Measurements from ENCODE around the gene GABBR2.

GRCh38 chr9:98708103-98708932 lies 417 bp downstream of the GABBR2 start:
- TF ChIP-seq ATF2 (IDR thresholded peaks at IDR 0.05; ENCODE audit: low read length) (no peak), RFX5 (IDR thresholded peaks at IDR 0.05; ENCODE audit: borderline replicate concordance, low read depth, low read length) (no peak), CHD2 (IDR thresholded peaks at IDR 0.05; ENCODE audit: low read length) (no peak), SP1 (IDR thresholded peaks at IDR 0.05; ENCODE audit: low read depth, low read length) (no peak), CTCF (IDR thresholded peaks at IDR 0.05; ENCODE audit: control extremely low read depth in 1 of 3, insufficient read depth in 1 of 3, low read depth in 1 of 3, low read length in 3 of 3) (no peak), KDM5A (IDR thresholded peaks at IDR 0.05; ENCODE audit: low read length) (no peak), KDM1A (IDR thresholded peaks at IDR 0.05; ENCODE audit: borderline replicate concordance, low read length) (no peak), EZH2 (IDR thresholded peaks at IDR 0.05; ENCODE audit: low read depth, low read length, severe bottlenecking) (peak; percentile 40), SIRT6 (IDR thresholded peaks at IDR 0.05; ENCODE audit: low read length) (no peak), JUN (IDR thresholded peaks at IDR 0.05; ENCODE audit: low read depth, low read length) (no peak), CBX8 (IDR thresholded peaks at IDR 0.05; ENCODE audit: borderline replicate concordance, low read depth, low read length) (no peak), TAF1 (IDR thresholded peaks at IDR 0.05; ENCODE audit: low read depth, low read length) (no peak), CEBPB (IDR thresholded peaks at IDR 0.05; ENCODE audit: low read depth, low read length) (no peak)

All from H1 (cell line).